Measurements from ENCODE around the gene MYO1E. TPM values are rescaled to one million over a fixed set of nuclear protein-coding genes. Genes with fewer than 3 reads are reported as not detected.

Gene MYO1E
- total RNA-seq, 2 experiments from 2014 or later, result 1.5 to 26.5 TPM

GRCh38 chr15:59307165-59307537, 65.5 kb downstream of the MYO1E start:
- no peak for DNase-seq (ENCODE audit: low spot score)
- no peaks in the 10 kb centered on the region for H3K79me2 ChIP-seq (ENCODE audit: insufficient read depth, low read depth, low read length)
- no peaks in the 10 kb centered on the region for H3K9me2 ChIP-seq (ENCODE audit: insufficient read depth, low read length)
- H3K27ac ChIP-seq (ENCODE audit: low read depth, low read length, poor library complexity, severe bottlenecking), result no peak overlapping the region
- H3K36me3 ChIP-seq (ENCODE audit: insufficient read depth, low read length), result no peaks in the 10 kb centered on the region
- ChIA-PET POLR2A (no interaction called here), CTCF (ENCODE audit: unreplicated experiment) (interaction anchor here (1.3 kb wide), 1 partner anchor 12 kb away, joined by 3 read pairs; no protein-coding TSS in a partner anchor)
- no peak overlapping the region for H2AFZ ChIP-seq (ENCODE audit: low read length)
- no peaks in the 10 kb centered on the region for H3K4me1 ChIP-seq (ENCODE audit: insufficient read depth, low read length, poor library complexity, severe bottlenecking)
- H4K20me1 ChIP-seq (ENCODE audit: insufficient read depth, low read length), result no peaks in the 10 kb centered on the region
- intact Hi-C loops (cut with micrococcal nuclease; ENCODE audit: unreplicated experiment), result loop anchor here (5.0 kb wide), 1 partner anchor 55 kb away; no protein-coding TSS in a partner anchor
- no TSS peak for BruUV-seq (replicated peaks)
- TF ChIP-seq CTCF (conservative IDR thresholded peaks at IDR 0.05; ENCODE audit: low read length), result no peak
- no peak for TF ChIP-seq EZH2phosphoT487 (IDR thresholded peaks at IDR 0.05; ENCODE audit: borderline replicate concordance, low read depth, low read length)
- H3K4me2 ChIP-seq (ENCODE audit: low read length), result no peak overlapping the region
- no peaks in the 10 kb centered on the region for H3K9me3 ChIP-seq (ENCODE audit: low read length)
- no peak overlapping the region for H3K4me3 ChIP-seq (ENCODE audit: low read depth, low read length, poor library complexity, severe bottlenecking)

DNA sequence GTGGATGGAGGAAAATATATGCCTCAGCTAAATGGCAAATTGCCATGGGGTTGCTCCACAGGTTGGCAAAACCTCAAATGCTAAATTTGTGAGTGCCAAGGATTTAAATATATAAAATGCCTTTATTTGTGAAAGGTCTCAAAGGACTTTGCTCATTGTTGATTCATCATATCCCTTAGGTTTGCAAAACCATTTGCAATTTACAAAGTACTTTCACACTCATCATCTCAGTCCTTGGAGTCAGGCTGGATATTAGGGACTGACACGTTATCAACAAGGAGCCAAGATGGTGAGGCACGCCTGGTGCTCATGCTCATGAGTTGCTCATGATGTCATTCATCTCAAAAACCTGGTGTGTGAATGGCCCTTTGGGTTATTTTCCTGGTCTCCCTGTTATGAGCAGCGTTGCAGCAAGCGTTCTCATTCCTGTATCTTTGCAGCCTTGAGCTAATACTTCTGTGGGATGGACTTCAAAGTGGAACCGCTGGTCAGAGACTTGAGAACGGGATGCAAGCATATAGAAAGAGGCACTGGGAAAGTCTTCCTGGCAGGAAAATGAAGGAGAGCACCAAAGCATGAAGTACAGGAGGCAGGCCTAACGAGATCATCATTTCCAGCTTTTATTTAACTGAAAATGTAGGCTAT, 66.0 kb downstream of the MYO1E start:
- Histone ChIP-seq H3K4me3 (ENCODE audit: low read depth, low read length, poor library complexity, severe bottlenecking) (no peak overlapping the region), H3K9me3 (ENCODE audit: low read length) (no peaks in the 10 kb centered on the region), H3K36me3 (ENCODE audit: insufficient read depth, low read length) (no peaks in the 10 kb centered on the region), H3K4me1 (ENCODE audit: insufficient read depth, low read length, poor library complexity, severe bottlenecking) (no peaks in the 10 kb centered on the region), H2AFZ (ENCODE audit: low read length) (no peak overlapping the region), H3K79me2 (ENCODE audit: insufficient read depth, low read depth, low read length) (no peaks in the 10 kb centered on the region), H3K4me2 (ENCODE audit: low read length) (no peak overlapping the region), H4K20me1 (ENCODE audit: insufficient read depth, low read length) (no peaks in the 10 kb centered on the region), H3K9me2 (ENCODE audit: insufficient read depth, low read length) (no peaks in the 10 kb centered on the region), H3K27ac (ENCODE audit: low read depth, low read length, poor library complexity, severe bottlenecking) (no peak overlapping the region)
- BruUV-seq (replicated peaks), result no TSS peak
- TF ChIP-seq EZH2phosphoT487 (IDR thresholded peaks at IDR 0.05; ENCODE audit: borderline replicate concordance, low read depth, low read length) (no peak), CTCF (conservative IDR thresholded peaks at IDR 0.05; ENCODE audit: low read length) (no peak)
- intact Hi-C loops (cut with micrococcal nuclease; ENCODE audit: unreplicated experiment), result loop anchor here (5.0 kb wide), 1 partner anchor 56 kb away; no protein-coding TSS in a partner anchor
- CTCF ChIA-PET (ENCODE audit: unreplicated experiment), result interaction anchor here (1.3 kb wide), 1 partner anchor 12 kb away, joined by 3 read pairs; no protein-coding TSS in a partner anchor
- DNase-seq (ENCODE audit: low spot score), result no peak
- POLR2A ChIA-PET, result no interaction called here

GRCh38 chr15:59304807-59305206, 67.9 kb downstream of the MYO1E start:
- Histone ChIP-seq H3K4me1 (ENCODE audit: insufficient read depth, low read length, poor library complexity, severe bottlenecking) (peaks cover 14% of the 10 kb centered on the region), H3K27ac (ENCODE audit: low read depth, low read length, poor library complexity, severe bottlenecking) (no peak overlapping the region), H3K79me2 (ENCODE audit: insufficient read depth, low read depth, low read length) (no peaks in the 10 kb centered on the region), H3K4me3 (ENCODE audit: low read depth, low read length, poor library complexity, severe bottlenecking) (no peak overlapping the region), H3K4me2 (ENCODE audit: low read length) (no peak overlapping the region), H4K20me1 (ENCODE audit: insufficient read depth, low read length) (no peaks in the 10 kb centered on the region), H3K9me2 (ENCODE audit: insufficient read depth, low read length) (no peaks in the 10 kb centered on the region), H3K36me3 (ENCODE audit: insufficient read depth, low read length) (no peaks in the 10 kb centered on the region), H2AFZ (ENCODE audit: low read length) (no peak overlapping the region), H3K9me3 (ENCODE audit: low read length) (no peaks in the 10 kb centered on the region)
- no TSS peak for BruUV-seq (replicated peaks)
- DNase-seq (ENCODE audit: low spot score), result no peak
- POLR2A ChIA-PET, result no interaction called here
- intact Hi-C loops (cut with micrococcal nuclease; ENCODE audit: unreplicated experiment), result loop anchor here (5.0 kb wide), 1 partner anchor 57 kb away; no protein-coding TSS in a partner anchor
- CTCF ChIA-PET (ENCODE audit: unreplicated experiment), result no interaction called here
- no peak for TF ChIP-seq CTCF (conservative IDR thresholded peaks at IDR 0.05; ENCODE audit: low read length)

All from OCI-LY7 (cell line).